Natural killer cell (primary cell): Measurements from ENCODE around the gene FBXL7. TPM values are rescaled to one million over a fixed set of nuclear protein-coding genes. Genes with fewer than 3 reads are reported as not detected.

Source experiments
- ATAC-seq, 3 donors: fragments of 150-1000 bp in 2 of 3; fragments of 200-7000 bp in 1 of 3; cut with Tn5 transposase; 1 replicate in 1 of 3; 2 replicates in 2 of 3; pipeline ENCODE4 v1.10.0; 2021; ENCODE audit warnings: mild to moderate bottlenecking in 2 of 3, moderate library complexity in 2 of 3
- DNase-seq, 2 donors: peaks; one replicate each; pipeline versions ENCODE4 v3.0.0 to v3.0.0-alpha.2; 2013 to 2021; ENCODE audit warnings: mixed read lengths in 1 of 2
- H3K27ac ChIP-seq: one replicate; pipeline ENCODE4 v1.5.1; 2013; ENCODE audit warnings: mild to moderate bottlenecking, low read length
- H3K27me3 ChIP-seq: one replicate; pipeline ENCODE4 v1.6.1; 2013; ENCODE audit warnings: low read length; ENCODE audit not compliant: control insufficient read depth, insufficient read depth
- H3K36me3 ChIP-seq: one replicate; pipeline ENCODE4 v1.6.1; 2013; ENCODE audit warnings: low read length; ENCODE audit not compliant: control insufficient read depth, insufficient read depth
- H3K4me1 ChIP-seq: one replicate; pipeline ENCODE4 v1.6.1; 2013; ENCODE audit warnings: low read length; ENCODE audit not compliant: control insufficient read depth, insufficient read depth
- H3K4me3 ChIP-seq: one replicate; pipeline ENCODE4 v1.5.1; 2013; ENCODE audit warnings: low read length
- H3K9me3 ChIP-seq: one replicate; pipeline ENCODE4 v1.6.1; 2013; ENCODE audit warnings: low read length; ENCODE audit not compliant: control insufficient read depth, insufficient read depth
- H3K27ac Mint-ChIP-seq, 2 donors: one replicate each; pipeline ENCODE4 v1.8.0; 2022; ENCODE audit warnings: mild to moderate bottlenecking in 2 of 2, mixed read lengths in 2 of 2, moderate library complexity in 1 of 2
- H3K27me3 Mint-ChIP-seq, 2 donors: one replicate each; pipeline ENCODE4 v1.8.0; 2022; ENCODE audit warnings: low read depth in 2 of 2, mixed read lengths in 2 of 2
- H3K36me3 Mint-ChIP-seq: one replicate; pipeline ENCODE4 v1.8.0; 2022; ENCODE audit warnings: mixed read lengths
- H3K4me1 Mint-ChIP-seq, 2 donors: one replicate each; pipeline ENCODE4 v1.8.0; 2022; ENCODE audit warnings: mixed read lengths in 2 of 2
- H3K4me3 Mint-ChIP-seq: one replicate; pipeline ENCODE4 v1.8.0; 2022; ENCODE audit warnings: mild to moderate bottlenecking, moderate library complexity, mixed read lengths
- H3K9me3 Mint-ChIP-seq, 2 donors: one replicate each; pipeline ENCODE4 v1.8.0; 2022; ENCODE audit warnings: mixed read lengths in 2 of 2
- WGBS: methylation state at CpG from one replicate; pipeline ENCODE4 v1.1.7; 2013; ENCODE audit warnings: missing lambda C conversion rate; ENCODE audit not compliant: insufficient coverage; 5-methylcytosine and 5-hydroxymethylcytosine counted together
- intact Hi-C: fragments of 100-400 bp; cut with micrococcal nuclease; formaldehyde crosslinking; loops from one replicate; pipeline ENCODE4 v1.14.2; 2022
- total RNA-seq, 4 donors: library from RNA; stranded (reverse); fragments of 120-200 nt in 1 of 4; gene quantifications; one replicate each; pipeline versions ENCODE4 v1.2.3 to v1.2.4, GENCODE V29; 2013 to 2022
- TF ChIP-seq, protein P1 (sequence below): fragments of 200-600 bp; IDR thresholded peaks from one replicate; pipeline ENCODE4 v1.8.0; 2022; ENCODE audit warnings: antibody characterized with exemption

FBXL7 gene
- total RNA-seq, 3 donors from 2014 or later (not counting 1 experiment from before 2014, with no cell fraction given) = not detected

DNA sequence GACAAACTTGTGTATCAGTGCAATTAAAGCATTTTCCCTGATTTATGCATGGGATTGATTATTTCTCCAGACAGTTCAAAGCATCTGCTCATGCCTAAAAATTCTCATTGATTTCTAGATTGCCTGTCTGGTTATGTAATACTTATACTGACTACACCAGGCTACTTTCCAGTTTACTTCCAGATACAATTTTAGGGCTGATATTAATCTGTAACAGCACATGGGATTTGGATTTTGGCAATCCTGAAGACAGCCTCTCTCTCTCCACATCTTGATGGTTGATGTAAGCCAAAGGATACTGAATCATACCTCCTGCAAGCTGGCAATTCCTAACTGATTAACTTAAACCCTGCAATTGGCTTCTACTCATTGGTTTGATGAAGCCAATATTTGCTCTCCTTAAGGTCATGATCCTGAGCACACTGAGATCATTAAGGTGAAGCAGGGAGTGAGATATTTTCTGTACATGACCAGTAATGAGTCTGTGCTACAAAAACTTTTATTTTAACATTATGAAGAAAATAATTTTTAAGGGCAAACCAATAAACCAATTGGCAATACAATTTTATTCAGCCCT, 25.7 kb upstream of the FBXL7 start:
- Histone ChIP-seq H3K9me3 (peaks cover 10% of the 10 kb centered on the region), H3K27me3 (no peaks in the 10 kb centered on the region), H3K4me3 (no peak overlapping the region), H3K36me3 (no peaks in the 10 kb centered on the region), H3K4me1 (no peaks in the 10 kb centered on the region), H3K27ac (no peak overlapping the region)
- peaks cover 8% of the 10 kb centered on the region for H3K36me3 Mint-ChIP-seq
- H3K27me3 Mint-ChIP-seq = no peaks in the 10 kb centered on the region
- H3K9me3 Mint-ChIP-seq = peaks cover 2 to 10% of the 10 kb centered on the region in 2 donors
- no peak overlapping the region for H3K27ac Mint-ChIP-seq
- intact Hi-C loops = no loop called here
- no peak overlapping the region for H3K4me3 Mint-ChIP-seq
- ATAC-seq (no peak), DNase-seq (no peak)
- H3K4me1 Mint-ChIP-seq = no peaks in the 10 kb centered on the region
- TF ChIP-seq, protein P1, sequence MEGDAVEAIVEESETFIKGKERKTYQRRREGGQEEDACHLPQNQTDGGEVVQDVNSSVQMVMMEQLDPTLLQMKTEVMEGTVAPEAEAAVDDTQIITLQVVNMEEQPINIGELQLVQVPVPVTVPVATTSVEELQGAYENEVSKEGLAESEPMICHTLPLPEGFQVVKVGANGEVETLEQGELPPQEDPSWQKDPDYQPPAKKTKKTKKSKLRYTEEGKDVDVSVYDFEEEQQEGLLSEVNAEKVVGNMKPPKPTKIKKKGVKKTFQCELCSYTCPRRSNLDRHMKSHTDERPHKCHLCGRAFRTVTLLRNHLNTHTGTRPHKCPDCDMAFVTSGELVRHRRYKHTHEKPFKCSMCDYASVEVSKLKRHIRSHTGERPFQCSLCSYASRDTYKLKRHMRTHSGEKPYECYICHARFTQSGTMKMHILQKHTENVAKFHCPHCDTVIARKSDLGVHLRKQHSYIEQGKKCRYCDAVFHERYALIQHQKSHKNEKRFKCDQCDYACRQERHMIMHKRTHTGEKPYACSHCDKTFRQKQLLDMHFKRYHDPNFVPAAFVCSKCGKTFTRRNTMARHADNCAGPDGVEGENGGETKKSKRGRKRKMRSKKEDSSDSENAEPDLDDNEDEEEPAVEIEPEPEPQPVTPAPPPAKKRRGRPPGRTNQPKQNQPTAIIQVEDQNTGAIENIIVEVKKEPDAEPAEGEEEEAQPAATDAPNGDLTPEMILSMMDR = no peak

- Histone ChIP-seq H3K4me1 (no peaks in the 10 kb centered on the region), H3K27me3 (no peaks in the 10 kb centered on the region), H3K27ac (no peak overlapping the region), H3K36me3 (no peaks in the 10 kb centered on the region), H3K4me3 (no peak overlapping the region), H3K9me3 (peaks cover 11% of the 10 kb centered on the region)
- peaks cover 2 to 4% of the 10 kb centered on the region in 2 donors for H3K9me3 Mint-ChIP-seq
- H3K27me3 Mint-ChIP-seq = no peaks in the 10 kb centered on the region
- intact Hi-C loops = no loop called here
- H3K4me1 Mint-ChIP-seq = no peaks in the 10 kb centered on the region
- H3K4me3 Mint-ChIP-seq = no peak overlapping the region
- DNase-seq (no peak), ATAC-seq (no peak)
- 90% methylated on average over 7 of the region's 7 CpGs for WGBS
- H3K36me3 Mint-ChIP-seq = peaks cover 1% of the 10 kb centered on the region
- H3K27ac Mint-ChIP-seq = no peak overlapping the region
- TF ChIP-seq, protein P1 = no peak
These were observed 24.6 kb upstream of the FBXL7 start for GRCh38 chr5:15475367-15475766.

DNA sequence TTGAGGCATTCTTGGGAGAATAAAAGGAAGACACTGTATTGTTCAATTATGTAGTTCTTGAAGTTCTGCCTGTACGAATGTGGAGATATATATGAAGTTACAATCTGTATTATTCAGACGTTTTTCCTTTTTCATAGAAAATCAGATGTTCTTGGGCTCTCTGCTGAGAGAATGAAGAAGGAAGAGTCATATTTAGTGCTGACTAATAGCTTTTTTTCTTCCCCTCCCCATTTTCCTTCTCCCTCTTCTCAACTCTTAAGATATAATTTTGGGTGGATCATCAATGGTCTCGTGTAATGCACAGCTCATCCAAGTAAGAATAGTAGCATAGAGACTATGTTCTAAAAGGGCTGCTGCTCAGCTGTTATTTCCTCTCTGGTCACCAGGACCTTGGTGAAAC, 23.0 kb upstream of the FBXL7 start:
- TF ChIP-seq, protein P1 = no peak
- WGBS = 67% methylated on average over 1 of the region's 3 CpGs

DNA sequence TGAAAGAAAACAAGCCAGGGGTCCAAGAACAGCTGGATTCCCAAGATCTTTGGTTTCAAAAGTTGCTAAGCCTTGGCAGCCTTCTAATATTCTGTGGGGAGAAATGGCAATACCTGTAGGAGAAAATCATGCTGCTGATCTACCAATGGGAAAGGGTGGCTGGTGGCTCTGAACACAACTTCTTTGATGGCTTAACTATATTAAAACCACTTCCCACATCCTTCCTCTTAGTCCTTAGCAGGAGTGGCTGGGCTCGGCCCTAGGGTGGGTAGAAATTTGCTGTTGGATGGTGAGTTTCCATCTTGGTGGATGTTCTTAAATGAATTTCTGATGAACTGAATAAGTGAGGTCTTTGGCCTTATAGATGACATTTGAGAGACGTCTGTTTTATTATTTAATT, 19.5 kb upstream of the FBXL7 start:
- no peak overlapping the region for H3K4me3 Mint-ChIP-seq
- no peaks in the 10 kb centered on the region for H3K4me1 Mint-ChIP-seq
- Histone ChIP-seq H3K27ac (no peak overlapping the region), H3K9me3 (peaks cover 6% of the 10 kb centered on the region), H3K27me3 (no peaks in the 10 kb centered on the region), H3K4me1 (no peaks in the 10 kb centered on the region), H3K36me3 (no peaks in the 10 kb centered on the region), H3K4me3 (no peak overlapping the region)
- no peaks in the 10 kb centered on the region for H3K36me3 Mint-ChIP-seq
- TF ChIP-seq, protein P1 = no peak
- peaks cover 2 to 11% of the 10 kb centered on the region in 2 donors for H3K9me3 Mint-ChIP-seq
- intact Hi-C loops = no loop called here
- ATAC-seq (no peak), DNase-seq (no peak)
- 45% methylated on average over 2 of the region's 2 CpGs for WGBS
- no peak overlapping the region for H3K27ac Mint-ChIP-seq
- no peaks in the 10 kb centered on the region for H3K27me3 Mint-ChIP-seq

More for the DNA sequence above, 23.0 kb upstream of the FBXL7 start:
- no peaks in the 10 kb centered on the region for H3K4me1 ChIP-seq
- no peak overlapping the region for H3K4me3 ChIP-seq
- Mint-ChIP-seq H3K27me3 (no peaks in the 10 kb centered on the region), H3K4me1 (no peaks in the 10 kb centered on the region), H3K36me3 (no peaks in the 10 kb centered on the region), H3K4me3 (no peak overlapping the region), H3K27ac (no peak overlapping the region), H3K9me3 (peaks cover 2 to 7% of the 10 kb centered on the region in 2 donors)
- H3K27ac ChIP-seq = no peak overlapping the region
- no peak for DNase-seq
- H3K36me3 ChIP-seq = no peaks in the 10 kb centered on the region
- H3K27me3 ChIP-seq = no peaks in the 10 kb centered on the region
- H3K9me3 ChIP-seq = peaks cover 6% of the 10 kb centered on the region
- no peak for ATAC-seq
- intact Hi-C loops = no loop called here
